Stimulated activated naive B cell treated with anti-CD40 and anti-IgM and Interleukin-4, amounts not matched to agents 10 μg/mL and 1 μg/mL and 100 μg/mL, for 72 hours (primary cell): ENCODE measurements around the gene LRFN2.
A peak's percentile ranks its signal among the peaks of the same experiment; 100 is the strongest.

Experiments
- ATAC-seq, 2 donors: fragments of 150-1000 bp; cut with Tn5 transposase; replicated peaks; 2 replicates each; pipeline ENCODE4 v1.10.0; 2021; ENCODE audit warnings: moderate library complexity in 1 of 2
- DNase-seq: peaks from one replicate; pipeline ENCODE4 v3.0.0; 2021
- H3K27ac Mint-ChIP-seq: one replicate; pipeline ENCODE4 v1.8.0; 2022; ENCODE audit warnings: mild to moderate bottlenecking, mixed read lengths
- H3K27me3 Mint-ChIP-seq, 2 donors: one replicate each; pipeline ENCODE4 v1.8.0; 2022; ENCODE audit warnings: mixed read lengths in 2 of 2
- H3K36me3 Mint-ChIP-seq, 2 donors: one replicate each; pipeline ENCODE4 v1.8.0; 2022; ENCODE audit warnings: mixed read lengths in 2 of 2, mild to moderate bottlenecking in 1 of 2
- H3K4me1 Mint-ChIP-seq, 2 donors: one replicate each; pipeline ENCODE4 v1.8.0; 2022; ENCODE audit warnings: mixed read lengths in 2 of 2, mild to moderate bottlenecking in 1 of 2
- H3K4me3 Mint-ChIP-seq, 2 donors: one replicate each; pipeline ENCODE4 v1.8.0; 2022; ENCODE audit warnings: mild to moderate bottlenecking in 2 of 2, mixed read lengths in 2 of 2, moderate library complexity in 1 of 2
- H3K9me3 Mint-ChIP-seq, 2 donors: one replicate each; pipeline ENCODE4 v1.8.0; 2022; ENCODE audit warnings: mixed read lengths in 2 of 2, mild to moderate bottlenecking in 1 of 2

Gene LRFN2

DNA sequence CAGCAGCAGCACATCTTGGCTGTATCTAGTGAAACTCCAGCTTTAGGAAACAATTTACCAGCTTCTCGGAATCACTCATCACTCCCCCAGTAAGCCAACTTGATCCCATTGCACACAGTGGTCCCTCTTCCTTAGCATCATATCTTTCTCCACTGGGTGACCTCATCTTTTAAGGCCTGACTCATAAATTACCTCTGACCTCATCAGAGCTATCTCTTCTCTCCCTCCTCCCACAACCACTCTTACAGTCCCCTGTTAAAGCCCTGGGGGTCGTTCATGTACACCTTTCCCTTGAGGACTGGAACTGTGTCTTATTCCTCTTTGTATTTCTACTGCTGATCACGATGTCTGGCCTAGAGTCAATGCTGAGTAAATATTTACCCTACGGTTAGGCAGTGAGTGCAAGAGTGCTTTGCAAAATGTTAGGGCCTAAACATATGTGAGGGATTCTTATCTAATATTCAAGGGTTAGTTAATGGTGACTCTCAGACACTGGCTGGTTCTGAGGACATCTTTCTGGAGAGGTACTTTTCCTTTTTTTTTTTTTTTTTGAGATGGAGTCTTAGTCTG, 187.2 kb downstream of the LRFN2 start:
- Mint-ChIP-seq H3K27ac (no peak overlapping the region), H3K4me1 (no peaks in the 10 kb centered on the region), H3K4me3 (no peak overlapping the region), H3K36me3 (no peaks in the 10 kb centered on the region), H3K9me3 (peaks cover 0 to 1% of the 10 kb centered on the region in 2 donors), H3K27me3 (no peaks in the 10 kb centered on the region)
- DNase-seq (no peak), ATAC-seq (no peak)

DNA sequence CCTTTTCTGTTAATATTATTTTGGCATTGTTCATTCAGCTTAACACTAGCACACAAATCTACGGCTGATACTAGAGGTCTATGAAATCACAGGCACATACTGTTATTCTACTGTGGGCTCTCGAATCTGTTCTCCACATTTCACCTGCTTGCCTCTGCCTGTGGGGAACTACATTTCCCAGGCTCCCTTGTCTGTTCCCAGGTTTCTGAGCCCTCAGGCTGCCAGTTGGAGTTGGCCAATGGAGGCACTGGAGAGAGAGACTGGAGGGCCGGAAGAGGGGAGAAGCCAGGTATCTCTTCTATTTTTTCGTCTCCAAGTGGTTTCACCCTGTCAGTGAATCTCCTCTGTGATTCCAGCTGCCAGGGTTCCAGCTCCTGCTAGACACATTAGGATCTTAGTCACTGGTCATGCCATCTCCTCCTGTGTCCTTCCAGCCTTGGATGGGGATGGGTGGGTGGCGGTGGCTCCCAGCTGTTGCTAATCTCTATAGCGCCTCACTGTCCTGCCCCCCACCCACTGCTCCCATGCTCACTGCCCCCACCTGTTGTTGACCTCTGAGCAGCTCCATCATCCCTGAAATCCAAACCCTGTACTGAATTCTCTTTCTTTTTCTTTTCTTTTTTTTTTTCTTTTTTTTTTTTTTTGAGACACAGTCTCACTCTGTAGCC, 188.2 kb downstream of the LRFN2 start:
- ATAC-seq (no peak), DNase-seq (no peak)
- Mint-ChIP-seq H3K27ac (no peak overlapping the region), H3K9me3 (peaks cover 0 to under 1% of the 10 kb centered on the region in 2 donors), H3K36me3 (no peaks in the 10 kb centered on the region), H3K4me1 (no peaks in the 10 kb centered on the region), H3K4me3 (no peak overlapping the region), H3K27me3 (no peaks in the 10 kb centered on the region)

DNA sequence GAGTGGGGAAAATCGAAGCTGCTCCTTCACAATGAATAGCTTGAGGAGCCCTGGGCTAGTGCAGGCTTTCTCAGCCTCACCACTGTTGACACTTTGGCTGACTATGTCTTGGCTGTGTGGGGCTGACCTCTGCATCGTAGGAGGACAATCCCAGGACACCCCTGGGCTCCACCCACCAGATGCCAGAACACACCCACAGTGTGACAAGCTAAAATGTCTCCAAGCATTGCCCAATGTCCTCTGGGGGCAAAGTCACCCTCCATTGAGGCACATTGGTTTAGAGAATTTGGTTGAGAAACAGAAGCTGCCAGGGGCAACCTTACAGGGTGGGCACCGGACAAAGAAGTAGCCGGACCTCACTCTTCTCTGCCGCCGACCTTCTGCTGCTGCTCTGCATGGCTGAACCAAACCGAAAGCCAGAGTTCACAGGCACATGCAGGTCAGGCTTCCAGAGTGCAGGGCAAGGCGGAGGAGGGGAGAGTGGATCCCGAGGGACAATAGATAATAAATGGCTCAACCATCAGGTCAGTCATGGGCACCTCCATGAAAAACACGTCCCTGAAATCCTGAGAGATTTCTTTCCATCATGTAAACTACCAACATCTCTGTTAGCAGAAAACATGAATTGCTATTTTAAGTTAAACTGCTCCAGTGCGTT, 189.0 kb downstream of the LRFN2 start:
- Mint-ChIP-seq H3K4me1 (no peaks in the 10 kb centered on the region), H3K4me3 (no peak overlapping the region)
- no peak for DNase-seq

DNA sequence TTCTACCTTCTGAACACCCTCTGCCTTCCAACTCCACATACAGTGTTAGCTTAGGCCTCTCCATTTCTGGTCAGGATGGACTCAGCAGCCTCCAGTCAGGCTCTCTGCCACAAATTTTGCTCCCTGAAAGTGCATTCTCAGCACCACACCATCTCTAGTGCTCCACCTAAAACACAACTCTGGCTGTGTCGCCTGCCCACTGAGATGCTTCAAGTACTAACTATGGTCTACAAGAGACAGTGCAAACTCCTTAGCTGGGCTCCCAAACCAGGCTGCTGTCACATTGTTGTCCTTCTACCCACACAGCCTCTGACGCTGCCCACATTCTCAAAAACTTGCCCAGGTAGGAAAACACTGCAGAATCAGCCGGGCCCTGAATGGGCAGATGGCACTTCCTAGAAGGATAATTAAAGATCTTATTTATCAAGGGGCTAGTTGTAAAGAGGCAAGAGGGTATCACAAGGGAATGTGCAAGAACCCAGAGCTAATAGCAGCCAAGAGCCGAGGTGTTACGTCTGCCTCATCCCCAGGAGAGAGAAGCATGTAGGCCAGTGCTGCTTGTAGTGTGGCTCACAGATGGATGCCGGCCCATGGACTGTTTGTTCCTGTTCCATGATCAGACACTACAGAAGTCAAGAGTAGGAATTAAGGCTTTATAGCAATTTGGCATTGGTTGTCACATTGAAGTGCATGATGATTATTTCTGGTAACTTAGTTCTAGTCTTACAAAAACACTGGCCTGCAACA, 189.7 kb downstream of the LRFN2 start:
- no peak overlapping the region for H3K27ac Mint-ChIP-seq
- H3K27me3 Mint-ChIP-seq, result no peaks in the 10 kb centered on the region
- DNase-seq, result no peak
- no peaks in the 10 kb centered on the region for H3K9me3 Mint-ChIP-seq
- no peak overlapping the region for H3K4me3 Mint-ChIP-seq
- H3K36me3 Mint-ChIP-seq, result no peaks in the 10 kb centered on the region
- ATAC-seq, result no peak
- H3K4me1 Mint-ChIP-seq, result no peaks in the 10 kb centered on the region

More for the DNA sequence above, 189.0 kb downstream of the LRFN2 start:
- no peaks in the 10 kb centered on the region for H3K9me3 Mint-ChIP-seq
- no peak overlapping the region for H3K27ac Mint-ChIP-seq
- no peaks in the 10 kb centered on the region for H3K27me3 Mint-ChIP-seq
- no peak for ATAC-seq
- no peaks in the 10 kb centered on the region for H3K36me3 Mint-ChIP-seq

DNA sequence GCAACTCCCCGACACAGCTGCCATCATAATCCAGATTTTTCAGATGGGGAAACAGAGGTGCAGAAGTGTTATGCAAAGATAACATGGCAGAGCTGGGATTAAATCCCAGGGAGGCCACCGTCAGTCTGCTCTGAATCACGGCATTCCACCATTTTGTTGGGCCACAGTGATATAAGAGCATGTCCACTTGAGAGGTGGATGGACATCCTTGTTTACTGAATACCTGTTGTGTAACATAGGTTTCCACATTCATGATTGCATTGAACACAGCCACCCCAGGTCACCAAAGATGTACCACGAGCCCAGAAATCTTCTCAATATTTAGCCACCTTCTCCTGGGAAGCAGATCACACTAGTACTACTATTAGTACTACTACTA, 191.5 kb downstream of the LRFN2 start:
- no peaks in the 10 kb centered on the region for H3K36me3 Mint-ChIP-seq
- no peaks in the 10 kb centered on the region for H3K27me3 Mint-ChIP-seq
- no peaks in the 10 kb centered on the region for H3K9me3 Mint-ChIP-seq
- no peaks in the 10 kb centered on the region for H3K4me1 Mint-ChIP-seq
- ATAC-seq (no peak), DNase-seq (no peak)
- no peak overlapping the region for H3K27ac Mint-ChIP-seq
- no peak overlapping the region for H3K4me3 Mint-ChIP-seq

DNA sequence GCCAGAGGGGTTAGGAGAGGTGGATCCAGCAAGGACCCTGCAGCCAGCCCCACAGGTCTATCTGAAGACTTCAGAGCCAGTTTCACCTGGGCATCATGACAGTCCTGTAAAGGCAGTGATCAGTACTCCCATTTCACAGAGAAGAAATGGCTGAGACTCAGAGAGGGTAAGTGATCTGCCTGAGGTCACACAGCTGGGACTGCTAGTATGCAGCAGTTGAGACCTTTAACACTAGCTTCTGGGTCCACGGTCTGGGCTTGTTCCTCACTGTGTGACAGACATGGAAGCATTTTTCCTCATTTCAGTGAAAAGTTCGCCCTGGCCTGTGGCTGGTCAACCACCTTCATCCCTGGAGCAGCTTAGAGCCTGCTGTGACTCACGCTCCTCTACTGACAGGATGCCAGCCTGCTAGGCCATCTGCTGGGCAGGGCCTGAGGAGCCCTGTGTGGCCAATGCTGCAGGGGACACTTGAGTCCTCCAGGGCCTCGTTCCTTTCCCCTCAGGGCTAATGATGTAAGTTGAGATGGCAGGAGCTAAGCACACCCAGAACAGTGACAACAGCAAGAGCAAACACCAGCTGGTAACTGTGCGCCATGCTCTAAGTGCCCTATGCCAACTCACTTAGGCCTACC, 192.0 kb downstream of the LRFN2 start:
- Mint-ChIP-seq H3K4me1 (no peaks in the 10 kb centered on the region), H3K4me3 (no peak overlapping the region), H3K27ac (no peak overlapping the region), H3K9me3 (no peaks in the 10 kb centered on the region), H3K36me3 (no peaks in the 10 kb centered on the region), H3K27me3 (no peaks in the 10 kb centered on the region)
- ATAC-seq (no peak), DNase-seq (no peak)

DNA sequence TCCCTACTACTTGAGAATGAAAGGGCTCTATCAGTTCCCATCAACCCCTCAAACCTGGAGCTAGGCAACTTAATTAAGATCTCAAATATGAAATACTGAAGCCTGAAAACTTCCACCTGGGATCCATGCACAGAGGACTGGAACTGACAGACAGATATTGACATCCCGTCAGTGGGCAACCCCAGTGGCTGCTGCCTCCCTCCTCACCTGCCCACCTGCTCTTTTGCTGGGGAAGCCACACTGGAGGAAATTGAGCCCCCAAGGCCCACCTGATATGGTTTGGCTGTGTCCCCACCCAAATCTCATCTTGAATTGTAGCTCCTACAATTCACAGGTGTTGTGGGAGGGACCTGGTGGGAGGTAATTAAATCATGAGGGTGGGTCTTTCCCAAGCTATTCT, 192.8 kb downstream of the LRFN2 start:
- Mint-ChIP-seq H3K4me3 (no peak overlapping the region), H3K36me3 (no peaks in the 10 kb centered on the region), H3K27me3 (peaks cover 0 to 5% of the 10 kb centered on the region in 2 donors), H3K9me3 (no peaks in the 10 kb centered on the region), H3K27ac (no peak overlapping the region), H3K4me1 (peaks cover 1 to 5% of the 10 kb centered on the region in 2 donors)
- ATAC-seq (no peak), DNase-seq (no peak)

DNA sequence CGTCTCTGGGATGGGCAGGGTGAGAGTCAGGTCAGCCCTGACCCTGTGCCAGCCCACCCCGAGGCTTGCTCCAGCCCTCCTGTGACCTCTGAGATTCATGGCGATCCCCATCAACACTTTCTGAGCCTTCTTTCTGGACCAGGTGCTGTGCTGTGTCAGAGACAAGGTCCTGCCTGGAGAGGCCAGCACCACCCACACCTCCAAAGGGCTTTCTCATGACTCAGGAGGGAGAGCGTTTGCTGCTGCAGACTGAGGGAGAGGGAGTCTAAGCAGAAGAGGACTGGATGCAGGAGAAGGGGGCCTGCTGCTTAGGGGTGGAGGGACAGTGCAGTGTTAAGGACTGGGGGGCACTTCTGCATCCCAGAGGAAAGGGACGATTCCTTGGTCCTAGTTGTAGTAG, 193.5 kb downstream of the LRFN2 start:
- no peak for ATAC-seq
- H3K27me3 Mint-ChIP-seq, result peaks cover 0 to 5% of the 10 kb centered on the region in 2 donors
- H3K9me3 Mint-ChIP-seq, result no peaks in the 10 kb centered on the region
- H3K4me1 Mint-ChIP-seq, result peaks cover 3 to 11% of the 10 kb centered on the region in 2 donors
- DNase-seq, result no peak
- no peak overlapping the region for H3K4me3 Mint-ChIP-seq
- no peaks in the 10 kb centered on the region for H3K36me3 Mint-ChIP-seq
- H3K27ac Mint-ChIP-seq, result no peak overlapping the region

DNA sequence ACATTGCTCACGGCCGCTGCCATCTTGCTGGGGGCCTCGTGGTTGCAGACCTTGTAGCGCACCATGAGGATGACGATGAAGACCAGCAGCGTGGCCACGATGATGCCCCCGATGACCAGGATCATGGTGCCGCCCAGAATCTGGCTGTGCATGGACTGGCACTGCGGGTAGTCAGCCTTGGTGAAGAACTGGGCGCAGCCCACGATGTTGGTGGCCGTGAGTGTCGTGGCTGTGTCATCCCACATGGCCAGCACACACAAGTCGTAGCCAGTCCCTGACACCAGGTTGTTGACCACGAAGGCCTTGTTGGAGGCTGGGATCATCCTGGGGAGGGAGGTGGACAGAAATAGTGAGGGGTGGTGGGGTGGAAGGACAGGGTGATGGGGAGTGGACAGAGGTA, 194.6 kb downstream of the LRFN2 start:
- Mint-ChIP-seq H3K27me3 (peaks cover 0 to 5% of the 10 kb centered on the region in 2 donors), H3K4me1 (peaks cover 5 to 14% of the 10 kb centered on the region in 2 donors), H3K27ac (no peak overlapping the region), H3K36me3 (no peaks in the 10 kb centered on the region), H3K4me3 (no peak overlapping the region), H3K9me3 (no peaks in the 10 kb centered on the region)
- DNase-seq (no peak), ATAC-seq (no peak)

DNA sequence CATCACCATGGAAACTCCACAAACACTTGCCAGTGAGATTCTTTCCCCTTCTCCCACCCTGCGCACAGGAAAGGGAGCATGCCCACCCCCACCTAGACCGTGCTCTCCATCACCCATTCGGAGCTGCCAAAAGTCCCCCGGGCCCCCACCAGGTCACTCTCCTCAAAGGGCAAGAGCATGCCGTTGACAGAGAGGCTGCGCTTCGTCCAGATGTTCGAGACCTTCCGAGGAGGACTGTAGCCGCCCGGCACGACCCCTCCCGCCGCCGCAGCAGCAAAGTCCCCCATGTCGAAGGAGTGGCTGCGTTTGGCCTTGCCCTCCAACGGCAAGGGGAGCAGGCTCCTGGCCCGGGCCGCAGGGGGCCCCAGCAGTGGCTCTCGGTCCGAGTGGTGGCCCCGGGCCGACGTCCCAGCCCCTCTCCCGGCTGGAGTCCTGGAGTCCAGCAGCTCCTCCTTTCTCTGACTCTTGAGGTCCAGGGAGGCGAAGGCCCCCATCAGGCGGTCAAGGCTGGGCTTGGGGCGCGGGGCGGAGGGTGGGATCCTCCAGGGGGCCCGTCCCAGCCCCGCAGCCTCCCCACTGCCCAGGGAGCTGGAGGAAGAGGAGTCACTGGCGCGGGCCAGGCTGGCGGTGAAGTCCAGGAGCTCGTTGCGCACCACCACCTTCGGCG, 195.2 kb downstream of the LRFN2 start:
- Mint-ChIP-seq H3K4me1 (peaks cover 5 to 17% of the 10 kb centered on the region in 2 donors), H3K27ac (no peak overlapping the region), H3K27me3 (peaks cover 0 to 5% of the 10 kb centered on the region in 2 donors), H3K36me3 (no peaks in the 10 kb centered on the region), H3K4me3 (no peak overlapping the region), H3K9me3 (no peaks in the 10 kb centered on the region)
- DNase-seq (no peak), ATAC-seq (no peak)

DNA sequence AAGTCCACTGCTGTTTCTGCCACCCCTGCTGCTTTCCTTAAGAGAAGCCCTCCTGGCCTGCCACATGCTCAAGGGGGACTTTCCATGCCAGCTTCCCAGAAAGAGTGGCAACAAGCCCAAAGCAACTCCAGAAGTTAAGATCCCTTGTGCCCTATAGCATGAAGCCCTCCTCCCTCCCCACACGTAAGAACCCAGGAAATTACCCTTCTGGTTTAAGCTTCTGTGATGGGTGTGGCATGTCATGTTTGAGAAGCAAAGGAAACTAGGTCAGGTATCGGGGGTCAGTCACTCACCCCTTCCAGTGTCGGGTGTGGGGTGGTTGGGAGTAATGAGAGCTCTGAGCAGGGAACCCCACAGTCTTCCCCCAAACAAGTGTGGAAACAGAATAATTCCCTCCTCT, 196.1 kb downstream of the LRFN2 start:
- H3K27ac Mint-ChIP-seq, result no peak overlapping the region
- no peaks in the 10 kb centered on the region for H3K36me3 Mint-ChIP-seq
- H3K27me3 Mint-ChIP-seq, result peaks cover 0 to 5% of the 10 kb centered on the region in 2 donors
- ATAC-seq (no peak), DNase-seq (no peak)
- no peak overlapping the region for H3K4me3 Mint-ChIP-seq
- no peaks in the 10 kb centered on the region for H3K9me3 Mint-ChIP-seq
- peaks cover 7 to 26% of the 10 kb centered on the region in 2 donors for H3K4me1 Mint-ChIP-seq

DNA sequence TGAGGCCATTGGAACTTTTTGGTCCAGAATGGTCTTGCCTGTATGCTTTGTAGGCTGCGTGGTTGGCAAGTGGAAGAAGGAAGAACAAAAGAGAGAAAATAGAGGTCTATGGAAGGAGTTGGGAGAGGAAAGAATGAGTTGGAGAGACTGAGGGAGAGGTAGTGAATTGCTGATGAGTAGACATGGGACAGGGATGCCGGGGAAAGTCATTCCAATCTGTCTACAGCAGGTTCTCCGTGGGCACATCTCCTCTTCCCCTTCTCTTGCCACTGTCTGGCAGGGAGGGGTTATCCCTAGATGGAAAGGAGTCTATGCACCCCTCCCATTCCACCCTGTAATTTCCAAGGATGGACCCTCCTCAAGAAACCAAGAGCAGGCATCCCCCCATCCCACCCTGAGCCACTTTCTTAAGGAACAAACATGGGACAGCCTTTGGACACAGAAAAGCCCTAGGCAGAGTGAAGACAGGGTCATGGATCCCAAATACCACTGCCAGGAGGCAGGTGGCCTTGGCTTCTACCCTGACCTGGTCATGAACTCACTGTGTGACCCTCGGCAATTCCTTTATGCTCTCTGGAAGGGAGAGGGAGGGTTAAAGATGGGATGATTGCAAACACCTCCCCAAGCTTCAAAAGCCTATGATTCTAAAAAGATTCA, 196.9 kb downstream of the LRFN2 start:
- ATAC-seq (no peak), DNase-seq (no peak)
- Mint-ChIP-seq H3K9me3 (no peaks in the 10 kb centered on the region), H3K4me3 (no peak overlapping the region), H3K27ac (no peak overlapping the region), H3K27me3 (peaks cover 0 to 5% of the 10 kb centered on the region in 2 donors), H3K36me3 (no peaks in the 10 kb centered on the region), H3K4me1 (peaks cover 9 to 26% of the 10 kb centered on the region in 2 donors)

DNA sequence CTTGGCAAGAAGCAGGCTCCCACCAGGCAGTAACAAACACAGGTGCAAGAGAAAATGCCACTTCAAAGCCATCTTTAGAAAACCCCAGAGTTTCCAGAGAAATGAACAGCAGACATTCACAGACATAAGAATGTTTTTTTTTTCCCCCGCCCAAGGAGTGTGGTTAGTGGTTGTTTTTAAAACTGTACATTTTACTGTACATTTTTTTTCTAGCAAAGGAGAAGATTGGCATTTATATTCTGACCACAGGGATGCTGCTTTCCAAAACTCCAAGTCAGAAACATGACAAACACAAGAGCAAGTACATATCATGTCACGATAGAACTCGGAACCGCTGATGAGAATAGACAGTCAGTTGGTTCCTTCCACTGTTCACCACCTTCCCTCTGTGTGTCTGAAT, 197.9 kb downstream of the LRFN2 start:
- Mint-ChIP-seq H3K9me3 (no peaks in the 10 kb centered on the region), H3K27me3 (peaks cover 0 to 5% of the 10 kb centered on the region in 2 donors), H3K4me1 (peaks cover 9 to 26% of the 10 kb centered on the region in 2 donors), H3K36me3 (no peaks in the 10 kb centered on the region), H3K4me3 (no peak overlapping the region), H3K27ac (no peak overlapping the region)
- DNase-seq (no peak), ATAC-seq (peak; percentile 63 to 66)
